Limb (tissue), 2 donors: Measurements from ENCODE around the gene PDSS2.
"Not testable (repeated sequence)": the region's sequence is repeated elsewhere in the genome, so short reads cannot be mapped to it uniquely, and the experiment has no call there.

Source experiments
- DNase-seq, 2 donors: peaks; one replicate each; pipeline ENCODE4 v3.0.0-alpha.2; 2016; ENCODE audit errors: extremely low spot score in 2 of 2

Gene PDSS2

DNA sequence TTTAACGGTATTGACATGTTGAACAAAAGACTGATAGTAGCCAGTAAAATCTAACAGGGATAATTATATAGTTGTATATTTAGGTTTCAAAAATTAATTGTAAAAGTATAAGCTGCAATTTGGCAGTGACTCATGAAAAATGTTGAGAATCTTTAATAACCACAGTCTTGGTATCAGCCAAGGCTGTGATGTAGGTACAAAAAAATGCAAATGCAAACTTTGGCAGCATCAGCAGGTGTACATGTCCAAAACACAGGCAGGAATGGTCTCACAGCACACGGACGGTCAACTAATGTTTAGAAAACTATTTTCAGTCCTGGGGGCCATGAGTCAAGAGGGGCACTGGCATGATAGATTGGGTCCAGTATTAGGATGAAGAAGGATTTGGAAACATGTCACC lies 285.6 kb downstream of the PDSS2 start:
- no peak for DNase-seq

DNA sequence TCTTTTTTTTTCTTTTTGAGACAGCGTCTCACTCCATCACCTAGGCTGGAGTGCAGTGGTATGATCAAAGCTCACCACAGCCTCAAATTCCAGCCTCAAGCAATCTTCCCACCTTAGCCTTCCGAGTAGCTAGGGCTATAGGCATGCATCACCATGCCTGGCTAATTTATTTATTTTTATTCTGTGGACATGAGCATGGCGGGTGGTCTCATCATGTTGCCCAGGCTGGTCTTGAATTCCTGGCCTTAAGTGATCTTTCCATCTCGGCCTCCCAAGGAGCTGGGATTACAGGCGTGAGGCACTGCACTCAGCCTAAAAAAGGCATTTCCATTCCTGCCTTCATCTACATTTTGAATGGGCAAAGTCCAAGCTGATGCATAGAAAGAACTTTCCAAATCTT lies 287.9 kb downstream of the PDSS2 start:
- DNase-seq: no peak

GRCh38 chr6:107164299-107164698 lies 295.1 kb downstream of the PDSS2 start:
- not testable (repeated sequence) for DNase-seq

DNA sequence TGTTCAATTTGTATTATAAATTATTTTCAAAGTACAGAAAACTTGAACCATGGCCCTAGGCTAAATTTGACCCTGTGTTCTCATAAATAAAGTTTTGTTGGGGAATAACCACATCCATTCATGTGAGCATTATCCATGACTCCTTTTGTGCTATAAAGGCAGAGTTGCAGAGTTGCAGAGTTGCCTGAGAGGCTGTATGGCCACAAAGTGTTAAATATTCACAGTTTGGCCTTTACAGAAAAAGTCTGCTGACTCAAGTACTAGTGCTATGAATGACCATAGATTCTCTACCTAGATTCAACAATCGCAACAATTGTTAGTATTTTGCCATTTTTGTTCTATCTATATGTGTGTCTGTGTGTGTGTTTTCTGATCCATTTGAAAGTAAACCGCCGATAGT lies 297.8 kb downstream of the PDSS2 start:
- no peak for DNase-seq

DNA sequence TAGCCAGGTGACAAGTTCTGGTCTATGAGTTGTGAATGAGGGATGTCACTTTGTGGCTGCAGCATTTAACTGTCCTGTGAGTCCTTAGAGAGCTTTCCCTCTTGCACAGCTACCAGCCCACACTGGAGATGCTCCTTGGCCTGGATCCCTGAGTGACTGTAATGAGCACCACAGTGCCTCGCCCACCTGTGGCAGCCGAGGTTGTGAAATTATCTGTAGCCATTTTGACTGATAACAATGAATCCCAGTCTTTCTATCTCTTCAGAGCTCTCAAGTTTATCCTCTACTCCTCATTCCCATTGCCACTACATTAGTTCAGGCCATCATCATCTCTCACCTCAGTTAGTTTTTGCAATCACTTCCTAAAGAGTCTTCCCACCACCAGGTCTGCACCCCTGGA lies 302.7 kb downstream of the PDSS2 start:
- no peak for DNase-seq

- DNase-seq: no peak
Measured at GRCh38 chr6:107154801-107155160, 304.6 kb downstream of the PDSS2 start.

GRCh38 chr6:107154131-107154800 lies 305.1 kb downstream of the PDSS2 start:
- DNase-seq: no peak

DNA sequence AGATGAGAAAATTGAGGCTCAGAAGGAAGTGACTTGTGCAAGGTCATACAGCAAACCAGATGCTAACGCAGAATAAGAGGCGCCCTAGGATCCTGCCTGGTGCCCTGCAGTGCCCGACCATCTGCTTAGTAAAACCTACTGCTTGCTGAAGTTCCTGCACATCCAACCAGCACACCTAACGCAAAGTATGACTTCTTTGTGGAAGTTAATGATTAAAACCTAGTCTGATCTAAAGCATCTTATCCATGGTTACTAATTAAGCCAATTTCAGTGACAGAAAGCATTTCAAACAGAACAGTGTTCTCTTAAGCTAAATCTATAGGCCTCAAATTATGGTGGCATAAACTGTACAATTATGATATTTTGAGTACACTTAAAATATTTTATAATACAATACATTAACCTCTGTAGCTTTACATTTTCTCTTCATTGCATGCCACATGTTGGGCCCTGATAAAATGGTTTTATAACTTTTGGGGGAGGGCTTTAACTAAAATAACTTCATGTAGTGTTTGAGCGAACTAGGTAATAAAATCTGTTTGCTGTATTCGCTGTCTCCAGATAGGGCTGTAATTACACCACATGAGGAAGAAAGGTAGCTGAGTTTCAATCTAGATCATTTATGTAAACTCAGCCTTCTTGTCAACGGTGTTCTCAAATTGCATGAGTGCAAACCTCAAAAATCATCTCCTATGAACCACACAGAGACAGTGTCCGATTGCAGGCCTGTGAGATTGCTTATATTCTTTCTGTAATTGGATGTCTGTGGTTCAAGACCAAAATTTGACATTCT lies 306.5 kb downstream of the PDSS2 start:
- DNase-seq: no peak

- no peak for DNase-seq
Measured at GRCh38 chr6:107144666-107145065, 314.7 kb downstream of the PDSS2 start.

GRCh38 chr6:107144014-107144413 lies 315.4 kb downstream of the PDSS2 start:
- DNase-seq: no peak

DNA sequence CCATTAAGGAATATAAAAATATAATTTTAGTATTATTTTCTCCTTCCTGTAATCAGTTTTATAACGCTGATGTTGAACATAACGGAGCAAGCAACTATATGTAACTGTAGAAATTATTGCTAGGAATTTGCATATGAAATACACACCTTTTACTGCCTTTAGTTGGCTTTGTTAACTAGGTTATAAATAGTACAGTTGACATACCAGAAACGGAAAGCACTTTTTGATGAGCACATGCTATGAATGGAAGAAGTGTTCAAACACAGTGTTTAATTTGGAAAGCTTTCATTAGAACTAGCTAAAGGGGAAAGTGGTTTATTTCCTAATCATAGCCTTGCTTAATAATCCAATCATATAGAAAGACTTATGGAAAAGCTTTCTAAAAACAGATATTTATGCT lies 318.8 kb downstream of the PDSS2 start:
- no peak for DNase-seq

DNA sequence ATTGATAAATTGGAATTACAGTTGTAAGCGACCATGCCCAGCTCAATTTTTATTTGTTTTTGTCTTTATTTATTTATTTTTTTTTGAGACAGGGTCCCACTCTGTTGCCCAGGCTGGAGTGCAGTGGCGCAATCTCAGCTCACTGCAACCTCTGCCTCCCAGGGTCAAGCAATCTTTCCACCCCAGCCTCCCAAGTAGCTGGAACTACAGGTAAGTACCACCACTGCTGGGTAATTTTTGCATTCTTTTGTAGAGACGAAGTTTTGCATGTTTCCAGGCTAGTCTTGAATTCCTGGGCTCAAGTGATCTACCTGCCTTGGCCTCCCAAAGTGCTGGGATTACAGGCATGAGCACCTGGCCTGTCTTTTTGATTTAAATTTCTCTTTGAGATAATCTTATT lies 323.0 kb downstream of the PDSS2 start:
- not testable (repeated sequence) for DNase-seq

- not testable (repeated sequence) for DNase-seq
Measured at GRCh38 chr6:107135048-107135680, 324.2 kb downstream of the PDSS2 start.

DNA sequence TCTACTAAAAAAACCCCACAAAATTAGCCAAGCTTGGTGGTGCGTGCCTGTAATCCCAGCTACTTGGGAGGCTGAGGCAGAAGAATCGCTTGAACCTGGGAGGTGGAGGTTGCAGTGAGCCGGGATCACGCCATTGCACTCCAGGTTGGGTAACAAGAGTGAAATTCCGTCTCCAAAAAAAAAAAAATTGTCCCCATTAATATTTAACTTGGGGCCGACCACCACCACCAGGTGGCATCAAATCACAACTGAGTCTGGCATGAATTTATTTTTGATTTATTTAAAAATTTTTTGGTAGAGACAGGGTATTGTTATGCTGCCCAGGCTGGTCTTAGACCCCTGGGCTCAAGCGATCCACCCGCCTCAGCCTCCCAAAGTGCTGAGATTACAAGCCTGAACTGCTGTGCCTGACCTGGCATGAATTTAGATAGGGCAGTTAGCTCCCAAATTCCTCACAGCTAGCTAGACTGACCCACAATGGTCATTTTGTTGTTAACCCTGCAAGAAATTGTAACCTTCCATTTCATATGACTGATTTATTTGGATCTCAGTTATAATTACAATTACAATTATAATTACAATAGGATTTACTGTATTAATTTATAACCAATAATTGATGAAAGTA lies 326.9 kb downstream of the PDSS2 start:
- peak in 1 of 2 donors; percentile 64 for DNase-seq

DNA sequence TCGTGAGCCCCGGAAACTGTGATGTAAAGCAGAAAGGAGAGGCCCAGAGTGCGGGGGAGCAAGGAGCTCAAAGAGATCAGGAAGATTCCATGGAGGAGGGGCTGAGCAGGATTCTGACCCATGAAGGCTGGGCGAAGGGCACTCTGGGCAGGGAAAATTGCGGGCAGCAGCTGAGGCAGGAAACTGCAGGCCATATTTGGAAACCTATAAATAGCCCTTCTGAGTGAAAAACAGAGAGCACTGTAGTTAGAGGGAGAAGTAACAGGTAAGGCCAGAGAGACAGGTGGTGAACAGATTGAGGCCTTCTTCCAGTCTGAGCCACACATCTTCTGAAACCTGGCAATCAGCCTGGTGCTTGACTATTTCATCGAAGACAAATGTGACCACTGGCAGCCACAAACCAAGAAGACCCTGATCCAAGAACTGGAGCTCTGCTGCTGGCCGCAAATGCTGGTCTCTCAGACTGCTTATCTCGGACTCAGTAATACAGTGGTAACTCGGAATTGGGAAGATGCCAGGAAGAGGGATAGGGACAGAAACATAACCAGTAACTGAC lies 329.9 kb downstream of the PDSS2 start:
- DNase-seq: no peak

GRCh38 chr6:107128577-107128976 lies 330.8 kb downstream of the PDSS2 start:
- DNase-seq: no peak

DNA sequence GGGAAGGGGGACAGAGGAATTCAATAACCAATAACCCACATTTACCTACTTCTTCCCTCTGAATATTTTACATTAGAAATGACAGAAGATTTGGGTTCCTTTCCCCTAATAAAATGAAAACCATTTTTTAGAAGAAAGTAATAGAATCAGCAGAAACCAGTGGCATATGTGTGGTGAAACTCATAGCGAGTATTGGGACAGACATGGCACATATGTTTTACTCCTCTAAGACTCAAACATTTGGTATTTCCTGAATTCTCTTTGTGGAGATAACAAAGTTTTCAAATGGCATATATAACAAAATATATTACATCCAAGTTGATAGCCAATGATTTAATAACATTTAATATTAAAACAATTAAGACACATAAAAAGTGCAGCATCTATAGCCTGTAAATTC lies 331.2 kb downstream of the PDSS2 start:
- no peak for DNase-seq

DNA sequence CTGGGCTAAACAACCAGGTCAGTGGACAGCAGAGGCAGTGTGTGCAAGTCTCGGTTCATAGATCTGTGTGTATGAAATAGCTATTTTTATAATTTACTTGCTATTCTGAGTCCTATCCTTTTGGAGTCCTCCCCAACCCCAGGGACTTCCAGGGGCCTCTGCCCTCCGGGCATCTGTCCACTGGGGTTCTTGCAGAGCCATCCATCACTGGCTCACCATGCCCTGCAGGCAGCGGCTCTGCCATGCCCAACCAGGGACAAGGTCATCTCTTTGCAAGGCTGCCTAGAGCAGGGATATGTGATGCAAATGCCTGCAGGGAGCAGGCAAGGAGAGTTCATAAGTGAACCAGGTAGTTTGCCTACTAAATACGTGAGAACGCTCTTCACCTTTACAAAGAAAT lies 333.6 kb downstream of the PDSS2 start:
- DNase-seq: no peak

GRCh38 chr6:107124934-107125348 lies 334.4 kb downstream of the PDSS2 start:
- no peak for DNase-seq

DNA sequence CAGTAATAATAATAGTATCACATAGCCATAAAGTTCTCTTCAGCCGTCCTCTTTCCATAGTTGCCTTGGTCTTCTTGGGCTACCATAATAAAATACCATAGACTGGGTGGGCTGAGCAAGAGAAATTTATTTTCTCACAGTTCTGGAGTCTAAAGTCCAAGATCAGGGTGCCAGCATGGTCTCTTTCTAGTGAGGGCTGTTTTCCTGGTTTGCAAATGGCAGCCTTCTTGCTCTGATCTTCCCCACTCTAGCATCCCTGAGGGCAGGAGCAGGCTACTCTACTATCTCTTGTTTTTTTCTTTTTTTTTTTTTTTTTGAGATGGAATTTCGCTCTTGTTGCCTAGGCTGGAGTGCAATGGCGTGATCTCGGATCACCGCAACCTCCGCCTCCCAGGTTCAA lies 335.9 kb downstream of the PDSS2 start:
- DNase-seq: no peak

GRCh38 chr6:107122748-107123147 lies 336.6 kb downstream of the PDSS2 start:
- DNase-seq: no peak

DNA sequence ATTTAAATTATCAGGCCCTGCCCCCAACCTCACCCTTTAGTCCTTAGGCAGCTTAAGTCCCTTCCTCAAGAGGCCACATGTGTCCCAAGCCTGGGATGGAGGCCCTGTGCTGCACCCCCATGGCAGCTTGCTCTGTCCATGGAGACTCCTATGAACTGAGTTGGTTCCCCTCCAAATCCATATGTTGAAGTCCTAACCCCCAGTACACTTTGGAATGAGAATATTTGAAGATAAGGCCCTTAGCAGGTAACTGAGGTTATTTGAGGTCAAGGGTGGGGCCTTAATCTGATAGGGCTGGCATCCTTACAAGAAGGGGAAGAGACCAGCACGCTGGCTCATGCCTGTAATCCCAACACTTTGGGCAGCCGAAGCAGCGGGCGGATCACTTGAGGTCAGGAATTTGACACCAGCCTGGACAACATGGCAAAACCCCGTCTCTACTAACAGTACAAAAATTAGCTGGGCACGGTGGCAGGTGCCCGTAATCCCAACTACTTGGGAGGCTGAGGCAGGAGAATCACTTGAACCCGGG lies 337.3 kb downstream of the PDSS2 start:
- no peak for DNase-seq
